ENCODE results near the gene ROBO2. TPM values are rescaled to one million over a fixed set of nuclear protein-coding genes. Genes with fewer than 3 reads are reported as not detected.

ROBO2 gene
- total and polyA plus RNA-seq, 10 of the 15 experiments (the other 5 are each of a cell fraction or from before 2014, with no cell fraction given): 0.22 to 2.5 (median 0.81) TPM

- CTCF ChIA-PET: no interaction called here
- Histone ChIP-seq H3K4me3 (no peak overlapping the region), H3K27ac (ENCODE audit: control insufficient read depth, insufficient read depth) (no peak overlapping the region), H2AFZ (ENCODE audit: control insufficient read depth, low read depth, low read length) (no peak overlapping the region), H3K4me2 (ENCODE audit: control insufficient read depth, insufficient read depth) (no peak overlapping the region), H4K20me1 (ENCODE audit: control insufficient read depth, insufficient read depth) (no peaks in the 10 kb centered on the region), H3K9ac (ENCODE audit: control insufficient read depth, insufficient read depth, low read length) (no peak overlapping the region), H3K36me3 (ENCODE audit: control insufficient read depth in 2 of 2, insufficient read depth in 2 of 2, low read length in 1 of 2) (no peaks in the 10 kb centered on the region), H3K4me1 (ENCODE audit: control insufficient read depth, insufficient read depth, low read length) (no peaks in the 10 kb centered on the region), H3K79me2 (ENCODE audit: control insufficient read depth, insufficient read depth, low read length) (no peaks in the 10 kb centered on the region), H3K9me3 (replicated peaks; ENCODE audit: control insufficient read depth, insufficient read depth, low read length) (no peaks in the 10 kb centered on the region), H3K27me3 (replicated peaks in 1 of 2; ENCODE audit: control insufficient read depth in 2 of 2, insufficient read depth in 2 of 2, low read length in 1 of 2) (no peaks in the 10 kb centered on the region)
- FAIRE-seq (no peak), DNase-seq (ENCODE audit: low read depth, low spot score) (no peak), ATAC-seq (no peak)
- SMC1A ChIA-PET (ENCODE audit: uncharacterized antibody, unreplicated experiment): interaction anchor here (1.2 kb wide), 1 partner anchor 35 kb away, joined by 3 read pairs; no protein-coding TSS in a partner anchor
- 41% methylated on average over 5 of the region's 5 CpGs for WGBS (ENCODE audit: insufficient coverage, insufficient replicate concordance, low lambda C conversion rate, missing lambda C conversion rate)
- POLR2A ChIA-PET: no interaction called here
- RAD21 ChIA-PET (ENCODE audit: unreplicated experiment): no interaction called here
- in situ Hi-C loops (cut with MboI): no loop called here
- no peak for TF ChIP-seq MTA3 (IDR thresholded peaks at IDR 0.05; ENCODE audit: borderline replicate concordance, low read length)
- TF ChIP-seq MLLT1 (IDR thresholded peaks at IDR 0.05): no peak
- no peak for TF ChIP-seq SUPT20H (IDR thresholded peaks at IDR 0.05; ENCODE audit: borderline replicate concordance, control insufficient read depth, low read depth, low read length)
- TF ChIP-seq SUZ12 (IDR thresholded peaks at IDR 0.05; ENCODE audit: unreplicated experiment): no peak
- no peak for TF ChIP-seq SP1 (IDR thresholded peaks at IDR 0.05; ENCODE audit: low read depth, low read length)
- TF ChIP-seq YY1 (IDR thresholded peaks at IDR 0.05; ENCODE audit: low read depth, low read length): no peak
- TF ChIP-seq ASH2L (IDR thresholded peaks at IDR 0.05; ENCODE audit: borderline replicate concordance, low read depth): no peak
- no peak for TF ChIP-seq NR2F1 (conservative IDR thresholded peaks at IDR 0.05)
- no peak for TF ChIP-seq PAX5 (IDR thresholded peaks at IDR 0.05; ENCODE audit: borderline replicate concordance, low read depth, low read length)
- TF ChIP-seq ZNF274 (IDR thresholded peaks at IDR 0.05; ENCODE audit: insufficient read depth, insufficient read length): no peak
- TF ChIP-seq PAX8 (IDR thresholded peaks at IDR 0.05): no peak
- TF ChIP-seq TCF7 (IDR thresholded peaks at IDR 0.05; ENCODE audit: borderline replicate concordance): no peak
- no peak for TF ChIP-seq PBX3 (IDR thresholded peaks at IDR 0.05; ENCODE audit: insufficient replicate concordance, low read depth, low read length)
- no peak for TF ChIP-seq IRF4 (IDR thresholded peaks at IDR 0.05; ENCODE audit: low read depth, low read length)
- no peak for TF ChIP-seq HDAC2 (IDR thresholded peaks at IDR 0.05)
- TF ChIP-seq EED (IDR thresholded peaks at IDR 0.05; ENCODE audit: low read depth): no peak
- TF ChIP-seq, protein P1, sequence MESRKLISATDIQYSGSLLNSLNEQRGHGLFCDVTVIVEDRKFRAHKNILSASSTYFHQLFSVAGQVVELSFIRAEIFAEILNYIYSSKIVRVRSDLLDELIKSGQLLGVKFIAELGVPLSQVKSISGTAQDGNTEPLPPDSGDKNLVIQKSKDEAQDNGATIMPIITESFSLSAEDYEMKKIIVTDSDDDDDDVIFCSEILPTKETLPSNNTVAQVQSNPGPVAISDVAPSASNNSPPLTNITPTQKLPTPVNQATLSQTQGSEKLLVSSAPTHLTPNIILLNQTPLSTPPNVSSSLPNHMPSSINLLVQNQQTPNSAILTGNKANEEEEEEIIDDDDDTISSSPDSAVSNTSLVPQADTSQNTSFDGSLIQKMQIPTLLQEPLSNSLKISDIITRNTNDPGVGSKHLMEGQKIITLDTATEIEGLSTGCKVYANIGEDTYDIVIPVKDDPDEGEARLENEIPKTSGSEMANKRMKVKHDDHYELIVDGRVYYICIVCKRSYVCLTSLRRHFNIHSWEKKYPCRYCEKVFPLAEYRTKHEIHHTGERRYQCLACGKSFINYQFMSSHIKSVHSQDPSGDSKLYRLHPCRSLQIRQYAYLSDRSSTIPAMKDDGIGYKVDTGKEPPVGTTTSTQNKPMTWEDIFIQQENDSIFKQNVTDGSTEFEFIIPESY (IDR thresholded peaks at IDR 0.05): no peak
- no peak for TF ChIP-seq SMC3 (IDR thresholded peaks at IDR 0.05; ENCODE audit: borderline replicate concordance, low read length)
- no peak for TF ChIP-seq HDGF (IDR thresholded peaks at IDR 0.05)
- TF ChIP-seq CEBPZ (IDR thresholded peaks at IDR 0.05; ENCODE audit: low read depth, low read length): no peak
- intact Hi-C loops (cut with micrococcal nuclease; ENCODE audit: unreplicated experiment): no loop called here
- no TSS peak for BruUV-seq (replicated peaks)
These were observed 97.7 kb downstream of the ROBO2 start for GRCh38 chr3:77137559-77137958.

Measured in GM12878 (cell line).